Measurements from ENCODE around the gene MTUS2. TPM values are rescaled to one million over a fixed set of nuclear protein-coding genes. Genes with fewer than 3 reads are reported as not detected.

Gene MTUS2
- total and polyA plus RNA-seq, 9 of the 15 experiments (the other 6 are each of a cell fraction or from before 2014, with no cell fraction given): 0.01 to 0.28 (median 0.06) TPM; not detected in 1

DNA sequence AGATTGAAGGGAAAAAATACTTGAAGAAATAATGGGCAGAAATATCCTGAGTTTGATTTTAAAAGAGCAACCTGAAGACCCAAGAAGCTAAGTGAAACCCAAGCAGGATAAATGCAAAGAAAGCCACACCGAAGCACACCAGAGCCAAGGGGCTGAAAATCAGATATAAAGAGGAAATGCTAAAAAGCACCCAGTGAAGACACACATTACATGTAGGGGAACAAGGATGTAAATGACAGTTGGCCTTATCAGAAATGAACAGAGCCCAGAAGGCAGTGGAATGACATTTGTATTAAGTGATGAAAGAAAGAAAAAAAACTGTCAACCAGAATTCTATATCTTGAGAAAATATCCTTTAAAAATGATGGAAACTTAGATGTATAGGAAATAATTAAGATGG is 636.3 kb downstream of the MTUS2 start (continued):
- TF ChIP-seq GATAD2B (IDR thresholded peaks at IDR 0.05; ENCODE audit: borderline replicate concordance) (peak; percentile 27; the same call in 1 of the 2 replicates), GTF2F1 (IDR thresholded peaks at IDR 0.05; ENCODE audit: low read depth, low read length) (no peak), ZNF24 (IDR thresholded peaks at IDR 0.05) (no peak), RAD21 (CRISPR knock-in tag; conservative IDR thresholded peaks at IDR 0.05 in 1 of 2, IDR thresholded peaks at IDR 0.05 in 1 of 2) (no peak), ZBED1 (IDR thresholded peaks at IDR 0.05) (no peak), HDAC8 (tag; IDR thresholded peaks at IDR 0.05) (no peak), NBN (IDR thresholded peaks at IDR 0.05; ENCODE audit: low read depth) (no peak), ZC3H4 (CRISPR knock-in tag; IDR thresholded peaks at IDR 0.05; ENCODE audit: borderline replicate concordance) (no peak), CCAR2 (IDR thresholded peaks at IDR 0.05; ENCODE audit: low read depth, low read length) (no peak), MYBL2 (IDR thresholded peaks at IDR 0.05; ENCODE audit: low read depth) (no peak), MYBL2 (CRISPR knock-in tag; IDR thresholded peaks at IDR 0.05; ENCODE audit: borderline replicate concordance) (no peak), TARDBP (IDR thresholded peaks at IDR 0.05) (no peak), DMBX1 (CRISPR knock-in tag; IDR thresholded peaks at IDR 0.05; ENCODE audit: borderline replicate concordance) (no peak), HOXB6 (CRISPR knock-in tag; IDR thresholded peaks at IDR 0.05; ENCODE audit: borderline replicate concordance) (no peak), POLR2AphosphoS5 (IDR thresholded peaks at IDR 0.05; ENCODE audit: control insufficient read depth, insufficient read depth, low read depth, low read length) (no peak), MXI1 (IDR thresholded peaks at IDR 0.05; ENCODE audit: low read depth, low read length) (no peak), EP300 (IDR thresholded peaks at IDR 0.05; ENCODE audit: low read length) (peak; percentile 96), NRF1 (conservative IDR thresholded peaks at IDR 0.05 in 1 of 2, IDR thresholded peaks at IDR 0.05 in 1 of 2) (no peak), SIN3A (IDR thresholded peaks at IDR 0.05; ENCODE audit: borderline replicate concordance in 2 of 2, control insufficient read depth in 1 of 2, low read depth in 2 of 2, low read length in 2 of 2) (no peak), ZNF408 (CRISPR knock-in tag; IDR thresholded peaks at IDR 0.05; ENCODE audit: low read depth) (no peak), JUND (IDR thresholded peaks at IDR 0.05; ENCODE audit: borderline replicate concordance, low read depth, low read length) (peak; percentile 46; the same call in 1 of the 2 replicates), JUND (tag; IDR thresholded peaks at IDR 0.05; ENCODE audit: borderline replicate concordance, low read depth, low read length) (no peak; the same call in 2 of the 3 replicates), STAT5A (IDR thresholded peaks at IDR 0.05; ENCODE audit: borderline replicate concordance, low read length) (peak; percentile 40; the same call in 1 of the 2 replicates), ZKSCAN3 (CRISPR knock-in tag; IDR thresholded peaks at IDR 0.05) (no peak), BHLHE40 (IDR thresholded peaks at IDR 0.05; ENCODE audit: low read length) (no peak), WHSC1 (IDR thresholded peaks at IDR 0.05; ENCODE audit: low read length) (no peak), SMAD1 (IDR thresholded peaks at IDR 0.05; ENCODE audit: low read depth, low read length, partially characterized antibody) (no peak), HSF4 (CRISPR knock-in tag; IDR thresholded peaks at IDR 0.05; ENCODE audit: borderline replicate concordance) (no peak)
- TF ChIP-seq, protein P1, sequence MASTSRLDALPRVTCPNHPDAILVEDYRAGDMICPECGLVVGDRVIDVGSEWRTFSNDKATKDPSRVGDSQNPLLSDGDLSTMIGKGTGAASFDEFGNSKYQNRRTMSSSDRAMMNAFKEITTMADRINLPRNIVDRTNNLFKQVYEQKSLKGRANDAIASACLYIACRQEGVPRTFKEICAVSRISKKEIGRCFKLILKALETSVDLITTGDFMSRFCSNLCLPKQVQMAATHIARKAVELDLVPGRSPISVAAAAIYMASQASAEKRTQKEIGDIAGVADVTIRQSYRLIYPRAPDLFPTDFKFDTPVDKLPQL (IDR thresholded peaks at IDR 0.05; ENCODE audit: extremely low read depth, insufficient read length): no peak
- TF ChIP-seq, protein P2, sequence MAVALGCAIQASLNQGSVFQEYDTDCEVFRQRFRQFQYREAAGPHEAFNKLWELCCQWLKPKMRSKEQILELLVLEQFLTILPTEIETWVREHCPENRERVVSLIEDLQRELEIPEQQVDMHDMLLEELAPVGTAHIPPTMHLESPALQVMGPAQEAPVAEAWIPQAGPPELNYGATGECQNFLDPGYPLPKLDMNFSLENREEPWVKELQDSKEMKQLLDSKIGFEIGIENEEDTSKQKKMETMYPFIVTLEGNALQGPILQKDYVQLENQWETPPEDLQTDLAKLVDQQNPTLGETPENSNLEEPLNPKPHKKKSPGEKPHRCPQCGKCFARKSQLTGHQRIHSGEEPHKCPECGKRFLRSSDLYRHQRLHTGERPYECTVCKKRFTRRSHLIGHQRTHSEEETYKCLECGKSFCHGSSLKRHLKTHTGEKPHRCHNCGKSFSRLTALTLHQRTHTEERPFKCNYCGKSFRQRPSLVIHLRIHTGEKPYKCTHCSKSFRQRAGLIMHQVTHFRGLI (CRISPR knock-in tag; IDR thresholded peaks at IDR 0.05): no peak

All from K562 (cell line).